ENCODE measurements around the gene DDX54. TPM values are rescaled to one million over a fixed set of nuclear protein-coding genes. Genes with fewer than 3 reads are reported as not detected.

The DDX54 gene
- total RNA-seq, 3 donors from 2014 or later: 46.4 to 60.6 (median 53.2) TPM

- peaks cover 35% of the 10 kb centered on the region for H3K4me1 ChIP-seq (ENCODE audit: low read depth)
Measured at GRCh38 chr12:113232089-113232839, 47.0 kb upstream of the DDX54 start.

GRCh38 chr12:113231235-113232088, 46.2 kb upstream of the DDX54 start:
- peaks cover 27% of the 10 kb centered on the region for H3K4me1 ChIP-seq (ENCODE audit: low read depth)
- TF ChIP-seq, protein P1, sequence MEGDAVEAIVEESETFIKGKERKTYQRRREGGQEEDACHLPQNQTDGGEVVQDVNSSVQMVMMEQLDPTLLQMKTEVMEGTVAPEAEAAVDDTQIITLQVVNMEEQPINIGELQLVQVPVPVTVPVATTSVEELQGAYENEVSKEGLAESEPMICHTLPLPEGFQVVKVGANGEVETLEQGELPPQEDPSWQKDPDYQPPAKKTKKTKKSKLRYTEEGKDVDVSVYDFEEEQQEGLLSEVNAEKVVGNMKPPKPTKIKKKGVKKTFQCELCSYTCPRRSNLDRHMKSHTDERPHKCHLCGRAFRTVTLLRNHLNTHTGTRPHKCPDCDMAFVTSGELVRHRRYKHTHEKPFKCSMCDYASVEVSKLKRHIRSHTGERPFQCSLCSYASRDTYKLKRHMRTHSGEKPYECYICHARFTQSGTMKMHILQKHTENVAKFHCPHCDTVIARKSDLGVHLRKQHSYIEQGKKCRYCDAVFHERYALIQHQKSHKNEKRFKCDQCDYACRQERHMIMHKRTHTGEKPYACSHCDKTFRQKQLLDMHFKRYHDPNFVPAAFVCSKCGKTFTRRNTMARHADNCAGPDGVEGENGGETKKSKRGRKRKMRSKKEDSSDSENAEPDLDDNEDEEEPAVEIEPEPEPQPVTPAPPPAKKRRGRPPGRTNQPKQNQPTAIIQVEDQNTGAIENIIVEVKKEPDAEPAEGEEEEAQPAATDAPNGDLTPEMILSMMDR (IDR thresholded peaks at IDR 0.05): no peak

More at GRCh38 chr12:113232089-113232839, 47.0 kb upstream of the DDX54 start:
- no peaks in the 10 kb centered on the region for H3K36me3 ChIP-seq (ENCODE audit: low read depth)
- H3K4me3 ChIP-seq: no peak overlapping the region
- H3K9me3 ChIP-seq: no peaks in the 10 kb centered on the region
- TF ChIP-seq, protein P1 (IDR thresholded peaks at IDR 0.05): no peak
- DNase-seq: no peak
- intact Hi-C loops (cut with DNase I, micrococcal nuclease): no loop called here
- ATAC-seq: no peak

GRCh38 chr12:113230315-113231234, 45.3 kb upstream of the DDX54 start:
- Histone ChIP-seq H3K36me3 (ENCODE audit: low read depth) (no peaks in the 10 kb centered on the region), H3K4me1 (ENCODE audit: low read depth) (peaks cover 18% of the 10 kb centered on the region), H3K9me3 (no peaks in the 10 kb centered on the region), H3K4me3 (no peak overlapping the region)
- TF ChIP-seq, protein P1 (IDR thresholded peaks at IDR 0.05): no peak
- intact Hi-C loops (cut with DNase I, micrococcal nuclease): no loop called here
- DNase-seq (peak in 1 of 3 donors; percentile 17), ATAC-seq (no peak)

More at GRCh38 chr12:113231235-113232088, 46.2 kb upstream of the DDX54 start:
- Histone ChIP-seq H3K4me3 (no peak overlapping the region), H3K9me3 (no peaks in the 10 kb centered on the region), H3K36me3 (ENCODE audit: low read depth) (no peaks in the 10 kb centered on the region)
- DNase-seq (peak in 1 of 3 donors; percentile 11), ATAC-seq (no peak)
- intact Hi-C loops (cut with DNase I, micrococcal nuclease): no loop called here

DNA sequence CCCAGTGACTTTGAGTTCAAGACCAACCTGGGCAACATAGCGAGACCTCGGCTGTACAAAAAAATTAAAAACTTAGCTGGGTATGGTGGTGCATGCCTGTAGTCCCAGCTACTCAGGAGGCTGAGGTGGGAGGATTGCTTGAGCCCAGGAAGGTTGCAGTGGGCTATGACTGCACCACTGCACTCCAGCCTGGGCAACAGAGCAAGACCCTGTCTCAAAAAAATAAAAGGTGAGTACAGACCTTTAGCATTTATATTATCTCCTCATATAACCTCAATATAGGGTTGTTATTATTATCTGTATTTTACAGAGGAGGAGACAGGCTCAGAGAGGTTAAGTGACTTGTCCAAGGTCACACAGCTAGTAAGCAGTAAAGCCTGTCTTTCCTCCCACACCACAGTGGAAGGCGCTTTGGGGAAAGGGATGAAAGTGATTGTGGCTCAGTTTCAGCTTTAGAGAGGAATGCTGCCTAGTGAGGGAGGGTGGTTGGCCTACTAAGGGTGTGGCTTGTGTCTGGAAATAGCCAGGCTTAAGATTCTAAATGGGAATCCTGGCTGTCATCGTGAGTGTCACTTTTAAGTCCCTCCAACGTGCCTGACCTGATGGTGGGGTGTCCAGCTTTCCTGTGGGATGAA, 43.2 kb upstream of the DDX54 start:
- TF ChIP-seq, protein P1 (IDR thresholded peaks at IDR 0.05): no peak
- Histone ChIP-seq H3K9me3 (no peaks in the 10 kb centered on the region), H3K4me1 (ENCODE audit: low read depth) (peaks cover 29% of the 10 kb centered on the region), H3K36me3 (ENCODE audit: low read depth) (no peaks in the 10 kb centered on the region), H3K4me3 (no peak overlapping the region)
- intact Hi-C loops (cut with DNase I, micrococcal nuclease): no loop called here
- ATAC-seq (peak; percentile 8), DNase-seq (peak in 1 of 3 donors; percentile 18)
